ENCODE results near the gene KRT83. TPM values are rescaled to one million over a fixed set of nuclear protein-coding genes. Genes with fewer than 3 reads are reported as not detected.

KRT83 gene
- polyA plus RNA-seq, 1 of the 3 experiments (the other 2 are of a cell fraction): 0.03 TPM

- H3F3A ChIP-seq (replicated peaks; ENCODE audit: insufficient read depth): peaks cover 7% of the 10 kb centered on the region
- no peaks in the 10 kb centered on the region for H3K4me1 ChIP-seq (ENCODE audit: control insufficient read depth in 1 of 2, insufficient read depth in 2 of 2, low read depth in 1 of 2, low read length in 1 of 2)
- H3K9ac ChIP-seq: no peak overlapping the region
- H3K27me3 ChIP-seq (ENCODE audit: insufficient read depth): peaks cover 32% of the 10 kb centered on the region
- ChIA-PET CTCF (interaction anchor here (0.9 to 4.4 kb wide), 5 partner anchors 13 to 538 kb away, joined by 3 to 19 read pairs (median 4); no protein-coding TSS in a partner anchor), POLR2A (no interaction called here)
- H3K9me2 ChIP-seq: no peaks in the 10 kb centered on the region
- no peak overlapping the region for H3K4me2 ChIP-seq
- no peak overlapping the region for H3K4me3 ChIP-seq (ENCODE audit: low read depth in 2 of 2, low read length in 1 of 2)
- H3K36me3 ChIP-seq (replicated peaks in 1 of 2; ENCODE audit: control insufficient read depth in 1 of 2, insufficient read depth in 2 of 2, low read length in 1 of 2): no peaks in the 10 kb centered on the region
- 0 out of 2 replicates have a peak, but pooled peaks cover 8% of the 10 kb centered on the region for H3K9me3 ChIP-seq
- H4K20me1 ChIP-seq (ENCODE audit: insufficient read depth): no peaks in the 10 kb centered on the region
- WGBS (ENCODE audit: low lambda C conversion rate): 50% methylated on average over 4 of the region's 14 CpGs
- no peak for DNase-seq
- no peak overlapping the region for H2AFZ ChIP-seq (ENCODE audit: low read depth)
- H3K27ac ChIP-seq (ENCODE audit: low read depth in 2 of 2, low read length in 1 of 2): no peak overlapping the region
- no peak for TF ChIP-seq MXI1 (IDR thresholded peaks at IDR 0.05; ENCODE audit: low read depth, low read length)
- no peak for TF ChIP-seq FOSL2 (IDR thresholded peaks at IDR 0.05; ENCODE audit: borderline replicate concordance, low read depth)
- TF ChIP-seq GATA2 (CRISPR knock-in tag; IDR thresholded peaks at IDR 0.05): no peak
- TF ChIP-seq, protein P1, sequence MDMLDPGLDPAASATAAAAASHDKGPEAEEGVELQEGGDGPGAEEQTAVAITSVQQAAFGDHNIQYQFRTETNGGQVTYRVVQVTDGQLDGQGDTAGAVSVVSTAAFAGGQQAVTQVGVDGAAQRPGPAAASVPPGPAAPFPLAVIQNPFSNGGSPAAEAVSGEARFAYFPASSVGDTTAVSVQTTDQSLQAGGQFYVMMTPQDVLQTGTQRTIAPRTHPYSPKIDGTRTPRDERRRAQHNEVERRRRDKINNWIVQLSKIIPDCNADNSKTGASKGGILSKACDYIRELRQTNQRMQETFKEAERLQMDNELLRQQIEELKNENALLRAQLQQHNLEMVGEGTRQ (IDR thresholded peaks at IDR 0.05; ENCODE audit: borderline replicate concordance, low read depth, low read length): no peak
- no peak for TF ChIP-seq FOXJ3 (CRISPR knock-in tag; IDR thresholded peaks at IDR 0.05)
- TF ChIP-seq SMC3 (IDR thresholded peaks at IDR 0.05; ENCODE audit: low read depth, low read length): no peak
- no peak for TF ChIP-seq MEF2A (IDR thresholded peaks at IDR 0.05; ENCODE audit: borderline replicate concordance, low read depth)
- TF ChIP-seq, protein P2, sequence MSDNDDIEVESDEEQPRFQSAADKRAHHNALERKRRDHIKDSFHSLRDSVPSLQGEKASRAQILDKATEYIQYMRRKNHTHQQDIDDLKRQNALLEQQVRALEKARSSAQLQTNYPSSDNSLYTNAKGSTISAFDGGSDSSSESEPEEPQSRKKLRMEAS (IDR thresholded peaks at IDR 0.05; ENCODE audit: low read depth): no peak
- no peak for TF ChIP-seq GABPA (IDR thresholded peaks at IDR 0.05; ENCODE audit: low read depth)
- TF ChIP-seq EZH2phosphoT487 (IDR thresholded peaks at IDR 0.05; ENCODE audit: borderline replicate concordance, low read depth): no peak
- no peak for TF ChIP-seq POLR2AphosphoS5 (IDR thresholded peaks at IDR 0.05; ENCODE audit: low read depth, low read length)
- no peak for TF ChIP-seq TCF12 (IDR thresholded peaks at IDR 0.05)
- TF ChIP-seq, protein P3, sequence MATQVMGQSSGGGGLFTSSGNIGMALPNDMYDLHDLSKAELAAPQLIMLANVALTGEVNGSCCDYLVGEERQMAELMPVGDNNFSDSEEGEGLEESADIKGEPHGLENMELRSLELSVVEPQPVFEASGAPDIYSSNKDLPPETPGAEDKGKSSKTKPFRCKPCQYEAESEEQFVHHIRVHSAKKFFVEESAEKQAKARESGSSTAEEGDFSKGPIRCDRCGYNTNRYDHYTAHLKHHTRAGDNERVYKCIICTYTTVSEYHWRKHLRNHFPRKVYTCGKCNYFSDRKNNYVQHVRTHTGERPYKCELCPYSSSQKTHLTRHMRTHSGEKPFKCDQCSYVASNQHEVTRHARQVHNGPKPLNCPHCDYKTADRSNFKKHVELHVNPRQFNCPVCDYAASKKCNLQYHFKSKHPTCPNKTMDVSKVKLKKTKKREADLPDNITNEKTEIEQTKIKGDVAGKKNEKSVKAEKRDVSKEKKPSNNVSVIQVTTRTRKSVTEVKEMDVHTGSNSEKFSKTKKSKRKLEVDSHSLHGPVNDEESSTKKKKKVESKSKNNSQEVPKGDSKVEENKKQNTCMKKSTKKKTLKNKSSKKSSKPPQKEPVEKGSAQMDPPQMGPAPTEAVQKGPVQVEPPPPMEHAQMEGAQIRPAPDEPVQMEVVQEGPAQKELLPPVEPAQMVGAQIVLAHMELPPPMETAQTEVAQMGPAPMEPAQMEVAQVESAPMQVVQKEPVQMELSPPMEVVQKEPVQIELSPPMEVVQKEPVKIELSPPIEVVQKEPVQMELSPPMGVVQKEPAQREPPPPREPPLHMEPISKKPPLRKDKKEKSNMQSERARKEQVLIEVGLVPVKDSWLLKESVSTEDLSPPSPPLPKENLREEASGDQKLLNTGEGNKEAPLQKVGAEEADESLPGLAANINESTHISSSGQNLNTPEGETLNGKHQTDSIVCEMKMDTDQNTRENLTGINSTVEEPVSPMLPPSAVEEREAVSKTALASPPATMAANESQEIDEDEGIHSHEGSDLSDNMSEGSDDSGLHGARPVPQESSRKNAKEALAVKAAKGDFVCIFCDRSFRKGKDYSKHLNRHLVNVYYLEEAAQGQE (IDR thresholded peaks at IDR 0.05; ENCODE audit: low read depth, low read length): no peak
- no peak for TF ChIP-seq CHD2 (IDR thresholded peaks at IDR 0.05; ENCODE audit: low read length, partially characterized antibody)
- TF ChIP-seq TAF1 (IDR thresholded peaks at IDR 0.05; ENCODE audit: borderline replicate concordance, low read depth, low read length): no peak
- no peaks in the 10 kb centered on the region for H3K79me2 ChIP-seq (ENCODE audit: insufficient read depth)
Measured at GRCh38 chr12:52341066-52341580, 19.9 kb upstream of the KRT83 start.

Data from SK-N-SH (cell line).